ENCODE data around the gene EIF2AK2.

Gene EIF2AK2

GRCh38 chr2:37052600-37053332 lies 104.0 kb downstream of the EIF2AK2 start:
- no peak overlapping the region for H3K27ac ChIP-seq (ENCODE audit: insufficient read depth in 1 of 2, low read depth in 1 of 2, low read length in 2 of 2, poor library complexity in 1 of 2, severe bottlenecking in 2 of 2)
- no peaks in the 10 kb centered on the region for H3K27me3 ChIP-seq (replicated peaks in 2 of 5; ENCODE audit: control insufficient read depth in 4 of 5, insufficient read depth in 5 of 5, low read length in 4 of 5)
- H3K36me3 ChIP-seq (ENCODE audit: control insufficient read depth in 4 of 4, insufficient read depth in 4 of 4, low read length in 3 of 4), result peaks cover 20 to 75% (median 30%) of the 10 kb centered on the region in 4 experiments
- POLR2A ChIA-PET, result no interaction called here
- CTCF ChIA-PET, result interaction anchor here (1.2 to 1.9 kb wide), 2 partner anchors 10 to 17 kb away, joined by 3 to 5 read pairs; no protein-coding TSS in a partner anchor
- H3K9me3 ChIP-seq (ENCODE audit: control extremely low read depth in 1 of 5, control insufficient read depth in 4 of 5, insufficient read depth in 2 of 5, low read depth in 1 of 5, low read length in 4 of 5), result no peaks in the 10 kb centered on the region
- no peaks in the 10 kb centered on the region for H3K4me1 ChIP-seq (ENCODE audit: control extremely low read depth in 1 of 4, control insufficient read depth in 4 of 4, insufficient read depth in 4 of 4, low read length in 3 of 4)
- no peak overlapping the region for H3K4me3 ChIP-seq (ENCODE audit: control insufficient read depth in 1 of 7, extremely low read depth in 1 of 7, insufficient read depth in 4 of 7, low read depth in 2 of 7, low read length in 6 of 7)
- no peak for DNase-seq
- WGBS (ENCODE audit: insufficient coverage), result 72% methylated on average over 2 of the region's 5 CpGs

Measured in common myeloid progenitor, CD34-positive (primary cell).